Midbrain (tissue), 1 donor: ENCODE data around the gene HSD17B12.
"Not testable (repeated sequence)": the region's sequence is repeated elsewhere in the genome, so short reads cannot be mapped to it uniquely, and the experiment has no call there.

Experiments
- DNase-seq: peaks from one replicate; lab custom pipeline; 2025; lab: John Stamatoyannopoulos, UW

HSD17B12 gene

DNA sequence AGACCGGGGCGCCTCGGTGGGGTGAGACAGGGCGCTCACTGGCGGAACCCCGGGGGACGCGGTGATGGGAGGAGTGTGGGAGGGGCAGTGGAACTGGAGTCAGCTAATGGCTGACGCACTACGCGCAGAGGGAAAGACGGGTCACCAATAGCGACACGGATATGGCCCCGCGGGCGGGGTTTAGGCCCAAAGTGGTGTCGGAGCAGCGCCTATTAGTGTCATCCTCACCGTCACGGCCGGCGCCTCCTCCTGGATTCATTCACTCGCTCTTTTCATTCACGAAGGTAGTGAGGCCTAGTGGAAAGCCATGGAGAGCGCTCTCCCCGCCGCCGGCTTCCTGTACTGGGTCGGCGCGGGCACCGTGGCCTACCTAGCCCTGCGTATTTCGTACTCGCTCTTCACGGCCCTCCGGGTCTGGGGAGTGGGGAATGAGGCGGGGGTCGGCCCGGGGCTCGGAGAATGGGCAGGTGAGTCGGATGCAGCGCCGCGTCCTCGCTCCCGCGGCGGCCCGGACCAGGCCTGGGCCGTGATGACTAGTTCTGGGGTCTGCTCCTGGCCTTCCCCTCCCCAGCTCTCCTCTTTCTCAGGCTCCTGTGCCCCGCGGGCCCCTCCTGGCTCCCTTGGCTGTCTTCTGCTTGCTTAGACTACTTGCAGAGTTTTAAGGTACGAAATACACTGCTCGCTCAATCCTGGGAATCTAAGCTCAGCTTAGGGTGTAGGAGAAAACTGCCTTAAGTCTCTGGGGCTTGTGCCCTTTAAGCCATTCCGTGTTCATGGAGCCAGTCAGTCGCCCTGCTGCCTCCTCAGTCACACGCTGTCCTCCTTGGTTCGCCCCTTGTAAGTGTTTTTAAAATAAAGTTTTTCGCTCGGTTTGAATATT is at the start of gene HSD17B12:
Gene HSD17B12 (plus strand): TSS at position 218 of the 880 bp plus-strand sequence. CDS start 90 bp downstream, at position 308.
- DNase-seq = peak; percentile 99

DNA sequence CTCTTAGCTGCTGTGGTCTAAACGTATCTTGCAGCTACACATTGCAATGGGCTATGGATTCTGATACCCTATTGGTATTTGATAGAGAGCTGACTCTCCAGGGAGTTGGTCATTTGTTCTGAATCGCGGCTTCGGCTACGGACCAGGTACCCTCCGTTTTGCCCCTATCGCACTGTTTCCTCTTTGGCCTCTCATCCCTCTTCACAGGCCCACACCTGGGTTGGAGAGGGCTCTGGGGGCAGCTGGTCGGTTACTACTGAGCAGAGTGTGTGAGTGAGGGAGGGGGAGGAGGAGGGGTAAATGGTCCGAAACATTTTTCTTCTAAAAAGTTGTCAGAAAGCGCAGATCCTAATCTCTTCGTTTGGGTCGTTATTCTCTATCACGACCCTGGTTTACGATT is 48.8 kb upstream of the HSD17B12 start:
- no peak for DNase-seq

DNA sequence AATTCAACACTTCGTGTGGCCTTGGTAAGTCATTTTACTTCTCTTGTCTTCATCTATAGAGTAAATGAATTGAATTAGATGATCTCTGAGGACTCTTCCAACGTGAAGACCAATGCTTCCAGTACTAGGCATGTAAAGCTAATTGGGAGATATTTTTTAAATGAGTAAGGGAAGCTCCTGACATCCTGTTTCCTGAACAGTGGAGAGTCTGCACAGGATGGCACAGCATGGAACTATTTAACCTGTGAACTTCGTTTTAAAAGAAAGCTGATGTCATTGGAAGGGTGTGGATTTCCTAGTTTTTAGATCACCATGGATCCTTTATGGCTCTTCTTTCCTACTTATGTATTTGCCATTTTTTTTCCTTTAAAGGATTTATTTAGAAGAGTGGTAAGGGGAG is 48.4 kb upstream of the HSD17B12 start:
- DNase-seq = no peak

DNA sequence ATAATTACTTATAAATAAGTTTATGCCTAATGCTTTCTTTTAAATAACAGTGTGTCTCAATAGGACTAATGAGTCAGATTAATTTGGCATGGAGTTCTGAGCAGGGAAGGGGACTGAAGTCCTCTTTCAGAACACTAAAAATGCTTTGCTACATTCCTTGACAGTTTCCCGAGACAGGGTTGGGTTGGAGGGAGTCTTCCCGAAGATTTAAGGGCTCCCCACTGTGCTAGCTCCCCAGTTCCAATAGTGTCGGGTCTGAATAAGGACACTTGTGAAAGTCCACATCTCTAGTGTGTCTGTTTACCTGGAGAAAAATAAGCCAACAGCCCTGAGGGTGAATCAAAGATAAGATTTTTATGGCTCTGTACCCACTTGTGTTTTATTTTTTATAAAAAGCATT is 41.8 kb upstream of the HSD17B12 start:
- no peak for DNase-seq

DNA sequence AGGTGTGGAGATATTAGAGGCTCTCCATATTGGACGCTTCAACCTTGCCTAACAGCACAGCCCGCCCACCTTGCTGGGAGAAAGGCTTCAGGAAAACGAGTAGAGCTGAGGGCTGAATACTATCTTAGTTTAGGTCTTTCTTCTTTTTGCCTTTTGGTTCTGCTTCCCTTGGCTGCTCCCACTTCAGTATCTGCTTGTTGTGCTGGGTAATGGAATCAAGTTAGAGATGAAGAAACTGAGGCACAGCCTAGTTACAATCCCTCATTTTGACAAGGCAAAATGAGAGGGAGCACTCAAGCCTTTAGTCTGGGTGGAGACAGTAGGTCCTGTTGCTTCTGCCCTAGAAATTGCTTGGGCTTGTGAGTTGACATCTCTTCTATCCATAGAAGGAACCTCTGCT is 41.3 kb upstream of the HSD17B12 start:
- no peak for DNase-seq

DNA sequence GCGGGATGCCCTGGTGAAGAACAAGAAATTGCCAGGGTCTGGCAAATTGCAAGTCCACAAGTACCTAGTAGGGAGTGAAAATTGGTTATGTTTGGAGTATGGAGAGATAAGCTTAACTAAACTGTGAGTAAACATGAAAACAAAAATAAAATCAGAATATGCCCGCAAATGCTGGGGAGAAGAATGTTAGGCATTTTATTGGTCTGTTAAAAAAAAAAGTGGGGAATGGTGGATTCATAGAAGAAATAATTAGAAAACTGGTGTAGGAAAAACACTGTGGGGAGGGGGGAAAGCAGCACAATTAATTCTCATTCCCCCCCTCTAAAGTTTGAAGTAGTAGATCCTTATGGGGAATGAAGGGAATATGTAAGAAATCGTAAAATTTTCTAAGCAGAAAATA is 40.6 kb upstream of the HSD17B12 start:
- DNase-seq = no peak

DNA sequence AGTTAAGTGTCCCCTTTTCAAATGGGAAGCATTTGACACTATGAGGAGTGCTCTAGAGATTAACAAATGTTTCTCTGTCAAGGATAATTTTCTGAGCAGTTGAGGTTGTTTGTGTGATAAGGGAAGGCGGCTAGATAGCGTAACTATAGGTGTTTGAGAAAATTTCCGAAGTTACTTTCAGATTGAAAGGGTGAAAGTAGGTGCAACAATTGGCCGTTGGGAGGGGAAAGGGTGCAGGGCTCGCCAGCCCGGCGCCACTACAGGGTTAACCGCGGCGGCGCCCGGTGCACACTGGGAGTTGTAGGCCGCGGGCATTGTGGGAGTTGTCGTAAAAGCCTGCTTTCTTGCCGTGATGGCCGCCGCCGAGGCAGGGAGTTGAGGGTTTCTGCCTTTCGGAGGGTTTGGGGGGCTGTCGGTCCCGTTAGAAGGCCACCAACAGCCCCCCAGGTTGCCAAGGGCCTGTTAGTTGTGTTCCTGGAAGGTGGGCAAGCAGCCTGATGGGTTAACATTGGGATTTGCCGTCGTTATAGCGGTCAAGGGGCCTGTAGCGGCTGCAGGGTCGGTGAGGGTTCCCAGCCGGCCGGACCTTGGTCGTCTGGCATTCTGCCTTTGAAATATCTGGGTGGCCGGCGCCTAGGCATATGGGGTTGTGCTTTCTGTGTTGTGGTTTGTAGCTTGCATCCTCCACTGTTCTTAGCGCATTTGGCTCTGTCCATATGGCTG is 36.5 kb upstream of the HSD17B12 start:
- DNase-seq = peak; percentile 93

DNA sequence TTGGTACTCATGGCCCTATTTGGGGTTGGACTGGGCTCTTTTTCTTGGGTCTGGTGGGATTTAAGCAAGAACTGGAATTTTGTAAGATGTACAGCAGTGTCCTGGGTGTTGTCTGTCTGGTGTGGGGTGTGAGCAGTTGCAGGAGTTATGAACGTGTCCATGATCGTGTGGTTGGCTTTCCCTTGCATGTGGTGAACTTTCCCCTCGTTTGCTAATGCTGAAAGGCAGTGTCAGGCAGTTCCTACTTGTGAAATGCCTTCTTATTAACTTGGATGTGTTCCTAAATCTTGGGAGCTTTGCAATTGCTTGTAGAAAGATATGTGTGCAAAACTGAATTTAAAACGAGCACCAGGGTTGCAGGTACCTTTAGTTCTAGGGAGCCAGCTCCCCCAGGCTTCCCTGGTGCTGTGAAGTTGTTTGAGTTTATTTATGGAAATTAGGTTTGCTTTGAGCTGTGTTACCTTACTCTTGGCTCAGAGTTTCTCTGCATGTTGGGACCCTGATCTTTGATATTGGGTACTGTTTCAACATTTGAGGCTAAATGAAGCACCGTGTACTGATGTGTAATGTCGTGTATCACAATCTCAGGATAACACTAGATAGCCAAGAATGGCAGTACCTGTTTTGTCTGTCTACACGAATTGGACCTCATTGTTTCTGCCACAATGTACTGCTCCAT is 35.8 kb upstream of the HSD17B12 start:
- DNase-seq = no peak

DNA sequence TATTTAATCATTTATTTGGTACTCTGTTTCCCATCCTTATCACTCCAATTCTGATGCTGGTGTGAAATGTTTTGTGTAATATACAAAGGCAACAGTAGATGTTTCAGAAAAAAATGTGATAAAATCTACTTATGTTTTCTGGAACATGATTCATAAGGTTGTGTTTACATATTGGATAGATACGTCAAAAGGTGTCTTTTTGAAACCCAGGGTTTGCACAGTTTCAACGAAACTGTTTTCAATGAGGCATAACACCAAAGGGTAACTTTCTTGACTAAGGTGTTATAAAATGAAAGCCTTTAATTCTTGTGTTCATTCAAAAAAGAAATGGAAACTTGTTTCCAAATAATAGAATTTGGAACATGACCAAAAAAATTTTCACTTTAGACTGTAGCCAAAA is 33.8 kb upstream of the HSD17B12 start:
- DNase-seq = no peak

DNA sequence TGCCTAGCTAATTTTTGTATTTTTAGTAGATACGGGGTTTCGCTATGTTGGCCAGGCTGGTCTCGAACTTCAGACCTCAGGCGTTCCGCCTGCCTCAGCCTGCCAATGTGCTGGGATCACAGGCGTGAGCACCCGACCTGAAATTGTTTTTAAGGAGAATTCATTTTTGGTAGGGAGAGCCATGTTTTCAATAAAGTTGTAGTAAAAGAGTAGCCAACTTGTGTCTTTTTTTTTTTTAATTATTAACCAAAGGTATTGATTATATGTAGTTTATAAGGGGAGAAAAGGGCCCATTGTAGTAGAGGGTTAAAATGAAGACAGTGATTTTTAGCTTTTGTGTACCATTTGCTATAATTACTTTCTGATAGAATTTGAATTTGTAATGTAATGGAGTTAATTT is 31.6 kb upstream of the HSD17B12 start:
- DNase-seq = no peak

DNA sequence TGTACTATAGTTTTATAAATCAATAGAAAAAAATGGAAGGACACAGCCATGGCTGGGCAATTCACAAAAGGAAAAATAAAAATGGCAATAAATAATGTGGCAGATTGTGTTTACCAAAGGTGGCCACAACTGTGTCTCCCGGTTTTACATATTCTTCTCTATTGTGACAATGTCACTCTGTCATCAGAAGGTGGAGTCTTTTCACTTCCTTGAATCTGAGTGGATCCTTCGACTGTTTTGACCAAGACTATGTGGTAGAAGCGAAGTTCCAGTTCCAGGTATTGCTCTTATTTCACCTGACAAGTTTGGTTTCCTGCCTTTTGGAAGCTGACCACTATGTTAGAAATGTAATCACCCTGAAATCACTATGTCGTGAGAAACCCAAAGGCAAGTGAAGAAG is 31.0 kb upstream of the HSD17B12 start:
- DNase-seq = no peak

DNA sequence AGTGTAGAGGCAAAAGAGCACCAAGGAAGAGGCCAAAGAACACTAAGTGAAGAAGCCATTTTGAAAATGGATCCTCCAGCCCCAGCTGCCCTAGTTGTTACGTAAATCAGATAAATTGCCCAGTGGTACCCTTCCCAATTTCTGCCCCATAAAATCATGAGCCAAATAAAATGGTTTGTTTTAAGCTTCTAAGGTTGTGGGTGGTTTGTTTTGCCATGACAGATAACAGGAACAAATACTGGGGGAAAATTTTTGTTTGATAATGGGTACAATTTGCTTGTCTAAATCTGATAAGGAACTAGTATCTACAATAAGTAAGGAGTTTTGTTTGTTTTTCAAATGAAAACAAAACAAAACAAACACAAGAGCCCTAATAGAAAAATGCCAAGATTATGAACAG is 30.6 kb upstream of the HSD17B12 start:
- DNase-seq = no peak

DNA sequence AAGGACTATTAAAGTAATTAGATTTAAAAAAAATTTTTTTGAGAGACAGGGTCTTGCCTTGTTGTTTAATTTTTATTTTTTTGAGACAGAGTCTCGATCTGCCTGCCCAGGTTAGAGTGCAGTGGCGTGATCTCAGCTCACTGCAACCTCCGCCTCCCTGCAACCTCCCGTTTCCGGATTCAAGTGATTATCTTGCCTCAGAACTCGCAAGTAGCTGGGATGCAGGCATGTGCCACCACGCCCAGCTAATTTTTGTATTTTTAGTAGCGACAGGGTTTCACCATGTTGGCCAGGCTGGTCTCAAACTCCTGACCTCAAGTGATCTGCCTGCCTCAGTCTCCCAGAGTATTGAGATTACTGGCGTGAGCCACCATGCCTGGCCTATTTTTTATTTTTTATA is 17.5 kb upstream of the HSD17B12 start:
- DNase-seq = not testable (repeated sequence)

DNA sequence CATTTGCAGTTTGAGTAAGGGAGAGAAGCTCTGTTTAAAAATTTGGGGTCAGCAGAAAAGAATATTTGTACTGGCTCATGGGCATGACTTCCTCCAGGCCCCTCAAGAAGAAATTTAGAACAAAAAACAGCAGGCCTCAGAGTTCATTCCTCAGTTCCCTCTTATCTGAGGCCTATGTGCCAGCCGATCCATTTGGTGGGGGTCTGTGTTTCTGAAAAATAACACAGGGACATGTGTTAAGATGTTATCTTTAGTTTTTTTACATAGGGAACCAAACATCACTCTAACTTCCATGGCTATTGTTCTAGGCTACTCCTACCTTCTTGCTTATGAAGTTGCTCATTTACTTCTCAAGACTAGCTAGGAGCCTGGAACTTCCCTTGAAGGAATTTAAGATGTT is 16.2 kb upstream of the HSD17B12 start:
- DNase-seq = no peak

DNA sequence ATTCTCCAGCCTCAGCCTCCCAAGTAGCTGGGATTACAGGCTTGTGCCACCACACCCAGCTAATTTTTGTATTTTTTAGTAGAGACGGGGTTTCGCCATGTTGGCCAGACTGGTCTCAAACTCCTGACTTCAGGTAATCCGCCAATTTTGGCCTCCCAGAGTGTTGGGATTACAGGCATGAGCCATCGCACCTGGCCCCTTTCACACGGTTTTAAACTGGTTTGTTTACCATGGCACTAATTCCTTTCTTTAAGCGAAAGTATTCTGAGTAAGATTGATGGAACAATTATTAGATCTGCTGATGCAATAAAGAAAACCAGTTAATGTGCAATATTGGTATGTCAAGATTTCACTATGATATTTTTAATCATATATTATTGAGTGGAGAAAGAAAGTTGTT is 9.3 kb upstream of the HSD17B12 start:
- DNase-seq = not testable (repeated sequence)

DNA sequence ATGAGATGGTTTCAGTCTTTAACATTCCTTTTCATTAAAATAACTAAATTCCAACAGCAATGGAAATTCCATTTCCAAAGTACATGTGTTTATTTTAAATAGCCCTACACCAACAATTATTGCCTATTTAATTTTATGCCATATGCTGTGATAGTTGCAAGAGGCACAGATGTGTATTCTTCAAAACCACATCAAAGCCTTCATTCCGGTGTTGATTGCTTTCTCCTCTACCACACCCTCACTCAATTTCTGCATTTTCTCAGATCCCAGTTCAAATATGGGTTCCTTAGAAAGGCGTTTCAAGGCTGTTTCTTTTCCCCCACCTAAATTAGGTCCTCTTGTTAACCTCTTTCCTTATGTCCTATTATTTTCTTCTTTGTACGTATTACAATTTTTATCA is 6.0 kb upstream of the HSD17B12 start:
- DNase-seq = no peak

DNA sequence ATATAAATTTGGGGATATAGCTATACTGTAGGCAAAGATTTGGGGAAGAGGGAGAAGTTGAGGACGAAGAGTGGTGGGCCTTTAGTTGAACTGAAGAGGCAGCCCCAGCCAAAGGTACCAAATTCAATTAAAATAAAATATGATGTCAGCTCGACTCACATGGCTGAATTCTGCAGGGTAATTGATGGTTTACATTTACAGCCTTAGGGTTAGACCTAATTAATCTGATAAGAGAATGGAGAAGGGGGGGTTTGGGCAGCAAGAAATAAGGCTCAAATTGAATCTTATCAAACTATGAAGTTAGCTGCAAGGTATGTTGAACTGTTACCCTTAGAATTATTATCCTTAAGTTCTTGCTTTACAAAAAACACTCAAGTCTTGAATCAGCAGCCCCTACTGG is 3.6 kb upstream of the HSD17B12 start:
- no peak for DNase-seq

DNA sequence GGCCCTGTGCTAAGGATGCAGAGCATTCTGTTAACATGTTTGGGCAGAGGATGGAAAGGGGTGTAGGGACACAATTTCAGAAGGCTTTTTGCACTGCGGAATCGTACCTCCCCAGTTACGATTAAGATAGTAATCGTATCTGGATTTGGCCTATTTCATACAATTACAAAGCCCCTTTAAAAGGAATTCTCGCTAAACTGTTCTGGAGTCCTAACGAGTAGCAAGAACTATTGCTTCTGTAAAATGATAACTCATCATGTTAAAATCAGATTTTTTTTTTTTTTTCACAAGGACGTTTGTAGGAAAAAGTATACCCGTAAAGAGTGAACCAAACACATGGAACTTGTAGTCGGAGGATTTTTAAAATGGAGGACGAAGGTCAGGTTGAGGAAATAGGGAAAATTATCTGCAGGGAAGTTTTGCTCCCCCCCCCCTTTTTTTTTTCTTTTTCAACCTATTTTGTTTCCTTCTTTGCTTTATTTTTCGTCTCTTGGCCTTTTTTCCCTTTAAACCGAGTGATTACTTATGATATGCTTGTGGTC is 934 bp downstream of the HSD17B12 start:
- DNase-seq = no peak

DNA sequence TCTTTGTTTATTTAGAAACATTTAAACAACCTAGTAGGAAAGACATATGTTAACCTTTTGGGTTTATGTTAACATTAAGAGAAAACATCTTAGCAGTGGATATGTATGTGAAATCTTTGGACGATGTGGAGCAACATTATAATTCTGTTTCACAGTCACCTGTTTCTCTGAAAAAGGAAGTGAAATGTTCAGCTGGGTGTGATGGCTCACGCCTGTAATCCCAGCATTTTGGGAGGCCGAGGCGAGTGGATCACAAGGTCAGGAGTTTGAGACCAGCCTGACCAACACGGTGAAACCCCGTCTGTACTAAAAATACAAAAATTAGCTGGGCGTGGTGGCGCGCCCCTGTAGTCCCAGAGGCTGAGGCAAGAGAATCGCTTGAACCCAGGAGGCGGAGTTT is 1.5 kb downstream of the HSD17B12 start:
- not testable (repeated sequence) for DNase-seq

DNA sequence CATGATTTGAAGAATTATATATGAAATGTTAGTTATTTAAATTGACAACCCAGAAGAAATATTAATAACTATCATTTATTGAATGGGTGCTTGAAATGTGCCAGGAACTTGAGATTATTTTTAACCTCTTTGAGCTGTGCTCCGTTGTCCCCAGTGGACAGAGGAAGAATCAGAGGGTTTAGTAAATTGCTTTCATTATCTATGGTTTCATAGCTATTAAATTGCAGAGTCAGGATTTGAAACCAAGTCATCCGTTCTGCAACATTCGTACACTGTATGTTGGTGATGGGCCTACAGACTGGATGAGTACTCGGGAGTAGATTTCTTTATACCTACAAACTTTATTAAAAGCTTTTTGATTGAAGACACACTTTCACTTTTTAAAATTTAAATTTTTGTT is 4.9 kb downstream of the HSD17B12 start:
- DNase-seq = no peak

DNA sequence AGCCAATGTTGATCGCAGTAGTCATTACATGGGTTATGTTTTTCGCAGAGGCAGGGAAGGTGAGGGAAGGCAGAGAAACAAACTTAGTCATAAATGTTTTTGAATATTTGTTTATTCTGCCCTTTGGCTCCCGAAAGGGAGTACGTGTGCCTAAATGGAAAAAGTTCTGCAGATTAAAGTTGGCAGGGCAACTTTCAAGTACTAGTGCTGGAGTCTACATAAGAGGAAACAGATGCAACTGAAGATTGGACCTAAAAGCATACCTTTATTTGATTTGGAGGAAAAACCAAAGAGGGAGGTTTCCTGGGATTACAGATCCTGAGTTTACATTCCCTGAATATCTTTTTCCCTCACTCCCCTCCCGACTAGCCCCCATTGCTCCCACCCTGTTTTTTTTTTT is 5.7 kb downstream of the HSD17B12 start:
- DNase-seq = no peak

DNA sequence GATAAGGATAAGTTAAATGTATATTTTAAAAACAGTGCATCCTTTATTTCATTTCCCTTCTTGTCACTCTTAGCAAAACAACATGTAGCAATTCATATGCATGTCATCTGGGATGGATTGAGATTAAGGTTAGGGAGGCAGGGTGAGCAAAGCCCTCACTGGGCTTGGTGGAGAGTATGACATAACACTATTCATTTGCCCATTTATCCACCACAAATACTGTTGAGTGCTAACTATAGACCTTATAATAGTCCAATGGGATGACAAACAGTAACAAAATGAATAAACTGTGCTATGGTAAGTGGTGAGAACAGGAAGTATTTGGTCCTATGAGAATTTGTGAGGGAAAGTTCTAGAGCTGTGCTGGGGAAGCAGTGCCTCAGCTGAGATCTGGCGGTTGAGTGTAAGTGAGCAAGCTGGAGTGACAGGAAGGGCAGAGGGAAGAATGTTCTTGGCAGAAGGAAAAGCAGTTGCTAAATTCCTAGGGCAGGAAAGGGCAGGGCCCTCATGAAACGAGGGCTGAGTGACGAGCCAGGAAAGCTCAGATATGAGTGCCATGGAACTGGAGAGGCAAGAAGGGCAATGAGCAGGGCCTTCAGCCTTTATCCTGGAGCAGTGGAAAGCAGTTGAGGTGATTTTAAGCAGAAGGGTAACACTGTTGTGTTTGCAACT is 6.7 kb downstream of the HSD17B12 start:
- no peak for DNase-seq
